Kidney (tissue), 14 donors: Measurements from ENCODE around the gene TAS2R38. TPM values are rescaled to one million over a fixed set of nuclear protein-coding genes. Genes with fewer than 3 reads are reported as not detected.

ENCODE experiments used
- DNase-seq, 5 donors: peaks; one replicate each; pipeline ENCODE4 v3.0.0-alpha.2; 2013 to 2020
- FAIRE-seq: peaks from 2 replicates; lab custom pipeline; 2012; peaks lifted over from hg19 to GRCh38; lab: Jason Lieb, UNC
- H3K27ac ChIP-seq, 2 donors: one replicate each; pipeline ENCODE4 v1.7.0; 2013; ENCODE audit warnings: low read depth in 2 of 2, low read length in 2 of 2, inconsistent platforms in 1 of 2
- H3K27me3 ChIP-seq: one replicate; pipeline ENCODE4 v1.7.1; 2013; ENCODE audit warnings: low read length, inconsistent platforms; ENCODE audit not compliant: control insufficient read depth, insufficient read depth
- H3K36me3 ChIP-seq, 3 donors: one replicate each; pipeline versions ENCODE4 v1.7.0 to v1.7.1; 2013; ENCODE audit warnings: low read length in 3 of 3, control low read depth in 1 of 3, inconsistent platforms in 1 of 3; ENCODE audit not compliant: insufficient read depth in 3 of 3, control insufficient read depth in 2 of 3
- H3K4me1 ChIP-seq, 3 donors: one replicate each; pipeline versions ENCODE4 v1.7.0 to v1.7.1; 2013; ENCODE audit warnings: low read length in 3 of 3, inconsistent platforms in 1 of 3, low read depth in 1 of 3; ENCODE audit not compliant: control insufficient read depth in 2 of 3, insufficient read depth in 2 of 3
- H3K4me3 ChIP-seq, 3 donors: one replicate each; pipeline versions ENCODE4 v1.7.0 to v1.8.1; 2013; ENCODE audit warnings: low read length in 3 of 3, control low read depth in 1 of 3, inconsistent platforms in 1 of 3
- H3K9ac ChIP-seq, 3 donors: one replicate each; pipeline versions ENCODE4 v1.7.0 to v1.7.1; 2013; ENCODE audit warnings: low read length in 3 of 3, control low read depth in 1 of 3, inconsistent platforms in 1 of 3
- H3K9me3 ChIP-seq, 3 donors: one replicate each; pipeline versions ENCODE4 v1.7.0 to v1.7.1; 2013; ENCODE audit warnings: low read length in 3 of 3, control low read depth in 1 of 3, inconsistent platforms in 1 of 3; ENCODE audit not compliant: control insufficient read depth in 2 of 3, insufficient read depth in 1 of 3
- CTCF ChIP-seq: IDR thresholded peaks from 3 replicates; pipeline ENCODE4 v1.5.1; 2012; ENCODE audit warnings: mild to moderate bottlenecking, moderate library complexity, borderline replicate concordance; ENCODE audit not compliant: insufficient read depth; ENCODE audit errors: extremely low read depth
- intact Hi-C: fragments of 100-400 bp; cut with DNase I; formaldehyde crosslinking; loops from one replicate; pipeline ENCODE4 v1.11.1; 2022
- polyA plus RNA-seq: library from polyadenylated mRNA; stranded (reverse); fragments of 350-450 nt; fragmentation: Illumina TruSeq; extraction: RNeasy Lipid Tissue Mini Kit (QIAGEN cat#74804); gene quantifications from one replicate; pipeline ENCODE4 v1.2.3, GENCODE V29; 2014; ENCODE audit warnings: low read depth, low replicate concordance; ENCODE audit not compliant: insufficient read depth
- total RNA-seq: library from RNA; stranded (reverse); fragmentation: NEBNext Ultra II Directional; extraction: Animal tissue kit (Norgen Biotek cat#: 25700); gene quantifications from one replicate; pipeline ENCODE4 v1.2.1, GENCODE V29; 2021
- donor health status: control.
- donor health status: control.
- donor health status: control.
- donor health status: control.
- donor health status: control.
- donor health status: DM: yes; HTN: yes; CAD: no.
- donor health status: Normal renal cell carcinoma (clear cell type).

Gene TAS2R38
- total and polyA plus RNA-seq, 2 donors from 2014 or later = not detected

- Histone ChIP-seq H3K4me3 (no peak overlapping the region), H3K9ac (no peak overlapping the region), H3K4me1 (no peaks in the 10 kb centered on the region), H3K9me3 (no peaks in the 10 kb centered on the region), H3K27me3 (no peaks in the 10 kb centered on the region), H3K36me3 (no peaks in the 10 kb centered on the region), H3K27ac (no peak overlapping the region)
- DNase-seq (no peak), FAIRE-seq (no peak)
- no peak for TF ChIP-seq CTCF
- intact Hi-C loops = no loop called here
Measured at GRCh38 chr7:141928146-141928844, 45.3 kb downstream of the TAS2R38 start.

Other genes with a start within 250 kb of the TAS2R38 start
- gene SSBP1, start 235.4 kb downstream of the TAS2R38 start, total RNA-seq = 90.2 TPM
- 190 TPM for gene SSBP1, start 235.4 kb downstream of the TAS2R38 start, polyA plus RNA-seq
- 2.7 TPM for gene TAS2R3, start 209.7 kb downstream of the TAS2R38 start, total RNA-seq
- gene TAS2R3, start 209.7 kb downstream of the TAS2R38 start, polyA plus RNA-seq = not detected
- 2.5 TPM for gene TAS2R4, start 197.1 kb downstream of the TAS2R38 start, total RNA-seq
- gene TAS2R4, start 197.1 kb downstream of the TAS2R38 start, polyA plus RNA-seq = not detected
- 2.5 TPM for gene TAS2R5, start 183.6 kb downstream of the TAS2R38 start, total RNA-seq
- gene TAS2R5, start 183.6 kb downstream of the TAS2R38 start, polyA plus RNA-seq = not detected
- gene PRSS37, start 132.3 kb downstream of the TAS2R38 start, total RNA-seq = not detected
- not detected for gene PRSS37, start 132.3 kb downstream of the TAS2R38 start, polyA plus RNA-seq
- 0.22 TPM for gene OR9A4, start 57.4 kb downstream of the TAS2R38 start, total RNA-seq
- not detected for gene OR9A4, start 57.4 kb downstream of the TAS2R38 start, polyA plus RNA-seq
- gene CLEC5A, start 26.8 kb downstream of the TAS2R38 start, total RNA-seq = 2.9 TPM
- not detected for gene CLEC5A, start 26.8 kb downstream of the TAS2R38 start, polyA plus RNA-seq
- 3.0 TPM for gene MGAM, start 22.1 kb upstream of the TAS2R38 start, total RNA-seq
- gene MGAM, start 22.1 kb upstream of the TAS2R38 start, polyA plus RNA-seq = 2.9 TPM
- gene MGAM2, start 137.9 kb upstream of the TAS2R38 start, total RNA-seq = 0.13 TPM
- not detected for gene MGAM2, start 137.9 kb upstream of the TAS2R38 start, polyA plus RNA-seq